Thyroid gland (tissue), 4 donors: ENCODE results near the gene PTN. TPM values are rescaled to one million over a fixed set of nuclear protein-coding genes. Genes with fewer than 3 reads are reported as not detected.
"Not testable (repeated sequence)": the region's sequence is repeated elsewhere in the genome, so short reads cannot be mapped to it uniquely, and the experiment has no call there.

Source experiments
- DNase-seq, 2 donors: peaks; one replicate each; pipeline ENCODE4 v3.0.0-alpha.2; 2019
- H3K27ac ChIP-seq, 3 donors: fragments of 200-600 bp; sonication (generic); 1 replicate in 2 of 3; 2 replicates in 1 of 3; pipeline ENCODE4 v1.5.1; 2016 to 2019; ENCODE audit warnings: mild to moderate bottlenecking in 1 of 3, moderate library complexity in 1 of 3
- H3K27me3 ChIP-seq: fragments of 200-600 bp; sonication (generic); one replicate; pipeline ENCODE4 v1.5.1; 2019
- H3K36me3 ChIP-seq, 2 donors: fragments of 200-600 bp; sonication (generic); one replicate each; pipeline ENCODE4 v1.5.1; 2016 to 2019
- H3K4me1 ChIP-seq, 2 donors: fragments of 200-600 bp; sonication (generic); one replicate each; pipeline ENCODE4 v1.5.1; 2017 to 2019
- H3K4me3 ChIP-seq, 3 donors: fragments of 200-600 bp; sonication (generic); replicated peaks in 1 of 3; 1 replicate in 2 of 3; 2 replicates in 1 of 3; pipeline ENCODE4 v1.5.1; 2016; ENCODE audit warnings: mild to moderate bottlenecking in 1 of 3
- H3K9me3 ChIP-seq: fragments of 200-600 bp; sonication (generic); one replicate; pipeline ENCODE4 v1.5.1; 2017
- CTCF ChIP-seq, 6 experiments: fragments of 200-600 bp in 3 of 6; fragments of 450-650 bp in 3 of 6; sonication (generic) in 3 of 6; IDR thresholded peaks; one replicate each; pipeline ENCODE4 v1.5.1; 2016 to 2019; ENCODE audit warnings: antibody characterized with exemption in 6 of 6, mild to moderate bottlenecking in 2 of 6, inconsistent platforms in 1 of 6, moderate library complexity in 1 of 6
- POLR2A ChIP-seq, 2 donors: fragments of 450-650 bp; IDR thresholded peaks; one replicate each; pipeline ENCODE4 v1.6.1; 2017; ENCODE audit warnings: antibody characterized with exemption in 2 of 2, mild to moderate bottlenecking in 2 of 2, moderate library complexity in 1 of 2
- WGBS, 2 donors: methylation state at CpG; one replicate each; pipeline ENCODE4 v1.1.5; 2017; 5-methylcytosine and 5-hydroxymethylcytosine counted together
- intact Hi-C: fragments of 100-400 bp; cut with DNase I; formaldehyde crosslinking; loops from one replicate; pipeline ENCODE4 v1.15.1; 2023
- small RNA-seq: library from RNA; depleted of rRNA; stranded (forward); fragments of <200 nt; gene quantifications from one replicate; pipeline ENCODE3, GENCODE V24; 2016
- total RNA-seq, 4 donors: library from RNA; depleted of rRNA; stranded (reverse); fragments of >200 nt; gene quantifications; one replicate each; pipeline ENCODE4 v1.2.3, GENCODE V29; 2016

PTN gene
- total RNA-seq, 4 donors from 2014 or later, result 6.1 to 40.3 (median 9.2) TPM

GRCh38 chr7:137203351-137203750 is 140.2 kb downstream of the PTN start:
- H3K36me3 ChIP-seq, result no peaks in the 10 kb centered on the region
- no peak overlapping the region for H3K27ac ChIP-seq
- DNase-seq, result no peak
- intact Hi-C loops, result no loop called here
- H3K9me3 ChIP-seq, result no peaks in the 10 kb centered on the region
- H3K27me3 ChIP-seq, result no peaks in the 10 kb centered on the region
- 50 to 65% methylated on average over 1 of the region's 1 CpG for WGBS, 2 donors
- H3K4me3 ChIP-seq, result no peak overlapping the region
- no peaks in the 10 kb centered on the region for H3K4me1 ChIP-seq
- TF ChIP-seq CTCF (IDR thresholded peaks at IDR 0.05) (no peak), POLR2A (IDR thresholded peaks at IDR 0.05) (no peak)

- TF ChIP-seq POLR2A (IDR thresholded peaks at IDR 0.05) (no peak), CTCF (IDR thresholded peaks at IDR 0.05) (no peak)
- Histone ChIP-seq H3K4me1 (no peaks in the 10 kb centered on the region), H3K27ac (no peak overlapping the region), H3K27me3 (no peaks in the 10 kb centered on the region), H3K4me3 (no peak overlapping the region), H3K9me3 (no peaks in the 10 kb centered on the region), H3K36me3 (no peaks in the 10 kb centered on the region)
- 72 to 89% methylated on average over 1 of the region's 1 CpG for WGBS, 2 donors
- no peak for DNase-seq
- intact Hi-C loops, result no loop called here
Observed at GRCh38 chr7:137196648-137197047, 146.9 kb downstream of the PTN start.

GRCh38 chr7:137195996-137196395 is 147.5 kb downstream of the PTN start:
- intact Hi-C loops, result no loop called here
- no peak for TF ChIP-seq POLR2A (IDR thresholded peaks at IDR 0.05)
- TF ChIP-seq CTCF (IDR thresholded peaks at IDR 0.05), result no peak
- Histone ChIP-seq H3K4me1 (no peaks in the 10 kb centered on the region), H3K27ac (no peak overlapping the region), H3K36me3 (no peaks in the 10 kb centered on the region), H3K9me3 (no peaks in the 10 kb centered on the region), H3K4me3 (no peak overlapping the region), H3K27me3 (no peaks in the 10 kb centered on the region)
- WGBS, 2 donors, result 90 to 94% methylated on average over 2 of the region's 2 CpGs
- no peak for DNase-seq

- H3K27ac ChIP-seq, H3K4me1 ChIP-seq, H3K36me3 ChIP-seq, DNase-seq, H3K9me3 ChIP-seq, H3K27me3 ChIP-seq, intact Hi-C loops, H3K4me3 ChIP-seq: not testable (repeated sequence)
- 94 to 96% methylated on average over 25 of the region's 25 CpGs for WGBS, 2 donors
Observed at GRCh38 chr7:137181619-137182018, 161.9 kb downstream of the PTN start.

Small RNA genes lying within 50 kb of the gene (small RNA-seq; reads per million reads assigned to genes)
- gene RF00136, result 0.28 reads per million
